ENCODE data around the gene TCAP.

DNA sequence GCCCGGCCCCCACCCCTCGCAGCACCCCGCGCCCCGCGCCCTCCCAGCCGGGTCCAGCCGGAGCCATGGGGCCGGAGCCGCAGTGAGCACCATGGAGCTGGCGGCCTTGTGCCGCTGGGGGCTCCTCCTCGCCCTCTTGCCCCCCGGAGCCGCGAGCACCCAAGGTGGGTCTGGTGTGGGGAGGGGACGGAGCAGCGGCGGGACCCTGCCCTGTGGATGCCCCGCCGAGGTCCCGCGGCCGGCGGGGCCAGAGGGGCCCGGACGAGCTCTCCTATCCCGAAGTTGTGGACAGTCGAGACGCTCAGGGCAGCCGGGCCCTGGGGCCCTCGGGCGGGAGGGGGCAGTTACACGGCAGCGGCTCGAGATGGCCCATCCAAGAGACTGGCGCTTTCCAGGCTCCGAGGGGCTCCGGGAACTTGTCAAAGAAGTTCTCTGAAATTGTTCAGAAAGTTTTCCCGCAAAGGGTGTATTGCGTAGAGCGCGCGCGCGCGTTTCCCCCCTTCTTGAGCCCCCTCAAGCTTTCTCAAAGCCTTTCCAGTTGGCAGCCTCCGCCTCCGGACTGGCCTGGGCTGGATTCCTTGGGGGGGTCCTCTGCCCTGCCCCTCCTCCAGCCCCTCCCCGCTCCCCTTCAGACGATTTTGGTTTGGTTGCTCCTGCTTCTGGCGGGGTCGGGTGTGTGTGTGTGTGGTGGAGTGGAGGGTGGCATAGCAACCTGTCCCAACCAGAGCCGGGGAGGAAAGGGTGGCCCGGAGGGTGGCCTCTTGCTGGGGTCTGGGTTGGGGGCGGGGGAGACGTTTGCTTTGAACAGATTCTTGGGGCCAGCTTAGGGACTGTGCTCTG, 35.2 kb downstream of the TCAP start:
- TF ChIP-seq BACH1 (IDR thresholded peaks at IDR 0.05; ENCODE audit: borderline replicate concordance) (no peak), POLR2AphosphoS5 (IDR thresholded peaks at IDR 0.05; ENCODE audit: low read length) (no peak)
- TF ChIP-seq, protein P1, sequence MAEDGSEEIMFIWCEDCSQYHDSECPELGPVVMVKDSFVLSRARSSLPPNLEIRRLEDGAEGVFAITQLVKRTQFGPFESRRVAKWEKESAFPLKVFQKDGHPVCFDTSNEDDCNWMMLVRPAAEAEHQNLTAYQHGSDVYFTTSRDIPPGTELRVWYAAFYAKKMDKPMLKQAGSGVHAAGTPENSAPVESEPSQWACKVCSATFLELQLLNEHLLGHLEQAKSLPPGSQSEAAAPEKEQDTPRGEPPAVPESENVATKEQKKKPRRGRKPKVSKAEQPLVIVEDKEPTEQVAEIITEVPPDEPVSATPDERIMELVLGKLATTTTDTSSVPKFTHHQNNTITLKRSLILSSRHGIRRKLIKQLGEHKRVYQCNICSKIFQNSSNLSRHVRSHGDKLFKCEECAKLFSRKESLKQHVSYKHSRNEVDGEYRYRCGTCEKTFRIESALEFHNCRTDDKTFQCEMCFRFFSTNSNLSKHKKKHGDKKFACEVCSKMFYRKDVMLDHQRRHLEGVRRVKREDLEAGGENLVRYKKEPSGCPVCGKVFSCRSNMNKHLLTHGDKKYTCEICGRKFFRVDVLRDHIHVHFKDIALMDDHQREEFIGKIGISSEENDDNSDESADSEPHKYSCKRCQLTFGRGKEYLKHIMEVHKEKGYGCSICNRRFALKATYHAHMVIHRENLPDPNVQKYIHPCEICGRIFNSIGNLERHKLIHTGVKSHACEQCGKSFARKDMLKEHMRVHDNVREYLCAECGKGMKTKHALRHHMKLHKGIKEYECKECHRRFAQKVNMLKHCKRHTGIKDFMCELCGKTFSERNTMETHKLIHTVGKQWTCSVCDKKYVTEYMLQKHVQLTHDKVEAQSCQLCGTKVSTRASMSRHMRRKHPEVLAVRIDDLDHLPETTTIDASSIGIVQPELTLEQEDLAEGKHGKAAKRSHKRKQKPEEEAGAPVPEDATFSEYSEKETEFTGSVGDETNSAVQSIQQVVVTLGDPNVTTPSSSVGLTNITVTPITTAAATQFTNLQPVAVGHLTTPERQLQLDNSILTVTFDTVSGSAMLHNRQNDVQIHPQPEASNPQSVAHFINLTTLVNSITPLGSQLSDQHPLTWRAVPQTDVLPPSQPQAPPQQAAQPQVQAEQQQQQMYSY (CRISPR knock-in tag; IDR thresholded peaks at IDR 0.05) = no peak
- TF ChIP-seq, protein P2, sequence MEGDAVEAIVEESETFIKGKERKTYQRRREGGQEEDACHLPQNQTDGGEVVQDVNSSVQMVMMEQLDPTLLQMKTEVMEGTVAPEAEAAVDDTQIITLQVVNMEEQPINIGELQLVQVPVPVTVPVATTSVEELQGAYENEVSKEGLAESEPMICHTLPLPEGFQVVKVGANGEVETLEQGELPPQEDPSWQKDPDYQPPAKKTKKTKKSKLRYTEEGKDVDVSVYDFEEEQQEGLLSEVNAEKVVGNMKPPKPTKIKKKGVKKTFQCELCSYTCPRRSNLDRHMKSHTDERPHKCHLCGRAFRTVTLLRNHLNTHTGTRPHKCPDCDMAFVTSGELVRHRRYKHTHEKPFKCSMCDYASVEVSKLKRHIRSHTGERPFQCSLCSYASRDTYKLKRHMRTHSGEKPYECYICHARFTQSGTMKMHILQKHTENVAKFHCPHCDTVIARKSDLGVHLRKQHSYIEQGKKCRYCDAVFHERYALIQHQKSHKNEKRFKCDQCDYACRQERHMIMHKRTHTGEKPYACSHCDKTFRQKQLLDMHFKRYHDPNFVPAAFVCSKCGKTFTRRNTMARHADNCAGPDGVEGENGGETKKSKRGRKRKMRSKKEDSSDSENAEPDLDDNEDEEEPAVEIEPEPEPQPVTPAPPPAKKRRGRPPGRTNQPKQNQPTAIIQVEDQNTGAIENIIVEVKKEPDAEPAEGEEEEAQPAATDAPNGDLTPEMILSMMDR (IDR thresholded peaks at IDR 0.05 in 2 of 3, conservative IDR thresholded peaks at IDR 0.05 in 1 of 3; ENCODE audit: control insufficient read depth in 2 of 3, extremely low read depth in 1 of 3, insufficient read depth in 1 of 3, low read depth in 3 of 3, low read length in 3 of 3) = no peak
